ENCODE measurements around the gene METTL24.
"Not testable (repeated sequence)": the region's sequence is repeated elsewhere in the genome, so short reads cannot be mapped to it uniquely, and the experiment has no call there.

Gene METTL24

DNA sequence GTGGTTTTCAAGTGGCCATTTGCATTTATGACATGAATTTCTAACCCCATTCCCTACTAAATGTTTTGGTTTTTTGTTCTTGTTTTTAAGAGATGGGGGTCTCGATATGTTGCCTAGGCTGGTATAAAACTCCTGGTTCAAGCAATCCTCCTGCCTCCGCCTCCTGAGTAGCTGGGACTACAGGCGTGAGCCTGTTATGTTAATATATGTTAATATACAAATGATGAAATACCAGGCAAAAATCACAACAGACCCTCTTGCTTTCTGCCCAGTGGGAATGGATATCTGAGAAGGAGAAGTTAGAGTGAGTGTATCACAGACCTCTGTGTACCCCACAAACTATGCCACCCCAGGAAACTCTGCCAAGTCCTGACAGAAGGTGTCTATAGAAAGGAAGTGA, 111.8 kb downstream of the METTL24 start:
- Histone ChIP-seq H3K4me3 (ENCODE audit: low read length) (no peak overlapping the region), H3K9me3 (ENCODE audit: control insufficient read depth, low read depth, low read length) (no peaks in the 10 kb centered on the region), H3K4me1 (ENCODE audit: control insufficient read depth, low read depth, low read length) (no peaks in the 10 kb centered on the region), H3K27me3 (ENCODE audit: control insufficient read depth, insufficient read depth, low read length) (no peaks in the 10 kb centered on the region), H3K9ac (ENCODE audit: low read length) (no peak overlapping the region), H3K27ac (ENCODE audit: low read length) (no peak overlapping the region), H3K36me3 (ENCODE audit: control insufficient read depth, low read depth, low read length) (no peaks in the 10 kb centered on the region)

DNA sequence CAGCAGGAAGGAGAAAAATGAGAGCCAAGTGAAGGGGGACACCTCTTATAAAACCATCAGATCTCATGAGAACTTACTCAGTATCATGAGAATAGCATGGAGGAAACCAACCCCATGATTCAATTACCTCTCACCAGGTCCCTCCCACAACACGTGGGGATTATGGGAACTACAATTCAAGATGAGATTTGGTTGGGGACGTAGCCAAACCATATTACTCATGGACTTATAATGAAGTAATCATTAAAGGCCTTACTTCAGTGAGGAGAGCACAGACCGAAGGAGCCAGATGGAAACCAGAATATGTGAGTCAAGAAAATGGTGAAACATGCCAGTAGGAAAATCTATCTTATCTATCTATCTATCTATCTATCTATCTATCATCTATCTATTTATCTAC, 113.5 kb downstream of the METTL24 start:
- H3K4me1 ChIP-seq (ENCODE audit: control insufficient read depth, low read depth, low read length); H3K9me3 ChIP-seq (ENCODE audit: control insufficient read depth, low read depth, low read length); H3K27me3 ChIP-seq (ENCODE audit: control insufficient read depth, insufficient read depth, low read length); H3K27ac ChIP-seq (ENCODE audit: low read length); H3K4me3 ChIP-seq (ENCODE audit: low read length); H3K36me3 ChIP-seq (ENCODE audit: control insufficient read depth, low read depth, low read length); H3K9ac ChIP-seq (ENCODE audit: low read length): not testable (repeated sequence)

DNA sequence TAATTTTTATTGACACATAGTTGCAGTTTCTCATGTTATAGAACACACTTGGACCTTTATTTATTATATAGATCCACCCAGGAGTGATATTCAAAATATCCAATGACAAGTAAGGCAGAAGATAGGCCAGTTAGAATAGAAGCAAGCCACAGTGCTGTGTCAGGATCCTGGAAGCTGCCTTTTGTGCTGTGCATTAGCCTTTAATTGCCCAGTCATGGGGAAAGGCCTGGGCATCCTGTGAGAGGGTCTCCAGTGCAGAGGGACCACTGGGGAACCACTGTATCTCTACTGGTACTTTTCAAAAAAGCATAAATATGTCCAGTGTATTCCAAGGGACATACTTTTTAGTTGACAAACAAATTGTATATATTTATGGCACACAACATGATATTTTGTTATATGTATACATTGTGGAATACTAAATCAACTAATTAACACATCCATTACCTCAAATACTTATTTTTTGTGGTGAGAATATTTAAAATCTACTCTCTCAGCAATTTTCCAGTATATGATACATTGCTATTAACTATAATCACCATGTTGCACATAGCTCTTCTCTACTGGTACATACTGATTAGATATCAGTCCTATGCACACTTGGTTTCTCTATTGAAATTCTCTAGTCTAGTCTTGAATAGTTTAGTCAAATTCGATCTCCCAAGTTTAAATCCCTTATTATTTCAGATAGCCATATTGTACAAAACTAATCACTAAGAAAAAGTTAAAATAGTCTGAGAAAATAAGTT, 118.4 kb downstream of the METTL24 start:
- Histone ChIP-seq H3K4me1 (ENCODE audit: control insufficient read depth, low read depth, low read length) (no peaks in the 10 kb centered on the region), H3K27ac (ENCODE audit: low read length) (no peak overlapping the region), H3K4me3 (ENCODE audit: low read length) (no peak overlapping the region), H3K36me3 (ENCODE audit: control insufficient read depth, low read depth, low read length) (no peaks in the 10 kb centered on the region), H3K27me3 (ENCODE audit: control insufficient read depth, insufficient read depth, low read length) (no peaks in the 10 kb centered on the region), H3K9ac (ENCODE audit: low read length) (no peak overlapping the region), H3K9me3 (ENCODE audit: control insufficient read depth, low read depth, low read length) (no peaks in the 10 kb centered on the region)

DNA sequence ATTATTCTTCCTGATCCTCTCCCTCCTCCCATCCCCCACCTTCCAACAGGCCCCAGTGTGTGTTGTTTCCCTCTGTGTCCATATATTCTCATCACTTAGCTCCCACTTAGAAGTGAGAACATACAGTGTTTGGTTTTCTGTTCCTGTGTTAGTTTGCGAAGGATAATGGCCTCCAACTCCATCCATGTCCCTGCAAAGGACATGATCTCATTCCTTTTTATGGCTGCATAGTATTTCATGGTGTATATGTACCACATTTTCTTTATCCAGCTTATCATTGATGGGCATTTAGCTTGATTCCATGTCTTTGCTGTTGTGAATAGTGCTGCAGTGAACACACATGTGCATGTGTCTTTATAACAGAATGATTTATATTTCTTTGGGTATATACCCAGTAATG, 122.1 kb downstream of the METTL24 start:
- H3K4me1 ChIP-seq (ENCODE audit: control insufficient read depth, low read depth, low read length); H3K4me3 ChIP-seq (ENCODE audit: low read length); H3K9me3 ChIP-seq (ENCODE audit: control insufficient read depth, low read depth, low read length); H3K27ac ChIP-seq (ENCODE audit: low read length); H3K27me3 ChIP-seq (ENCODE audit: control insufficient read depth, insufficient read depth, low read length); H3K36me3 ChIP-seq (ENCODE audit: control insufficient read depth, low read depth, low read length); H3K9ac ChIP-seq (ENCODE audit: low read length): not testable (repeated sequence)

DNA sequence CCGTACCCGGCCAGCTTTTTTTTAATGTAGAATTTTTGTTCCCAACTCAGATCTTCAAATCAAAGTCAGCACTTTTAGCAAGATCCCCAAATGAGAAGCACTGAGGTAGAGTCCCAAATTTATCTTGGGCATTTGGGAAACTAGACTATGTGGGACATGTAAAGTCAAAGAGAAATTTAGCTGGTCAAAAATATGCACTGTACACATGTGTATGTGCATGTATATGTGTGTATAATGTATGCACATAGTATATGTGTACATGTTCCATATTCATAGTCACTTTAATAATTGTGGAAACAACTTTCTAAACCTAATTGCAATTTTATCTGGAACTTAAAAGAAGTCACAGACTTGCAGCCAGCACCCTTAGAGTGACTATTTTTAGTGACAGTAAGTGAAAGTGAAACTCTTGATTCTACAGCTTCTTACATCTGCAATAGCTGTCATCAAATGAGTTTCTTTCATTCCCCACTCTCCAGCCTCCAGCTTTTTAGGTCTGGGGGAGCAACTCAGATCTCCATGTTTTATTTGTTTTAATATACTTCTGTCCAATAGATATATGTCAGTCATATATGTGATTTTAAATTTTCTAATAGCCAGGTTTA, 124.3 kb downstream of the METTL24 start:
- no peak overlapping the region for H3K4me3 ChIP-seq (ENCODE audit: low read length)

DNA sequence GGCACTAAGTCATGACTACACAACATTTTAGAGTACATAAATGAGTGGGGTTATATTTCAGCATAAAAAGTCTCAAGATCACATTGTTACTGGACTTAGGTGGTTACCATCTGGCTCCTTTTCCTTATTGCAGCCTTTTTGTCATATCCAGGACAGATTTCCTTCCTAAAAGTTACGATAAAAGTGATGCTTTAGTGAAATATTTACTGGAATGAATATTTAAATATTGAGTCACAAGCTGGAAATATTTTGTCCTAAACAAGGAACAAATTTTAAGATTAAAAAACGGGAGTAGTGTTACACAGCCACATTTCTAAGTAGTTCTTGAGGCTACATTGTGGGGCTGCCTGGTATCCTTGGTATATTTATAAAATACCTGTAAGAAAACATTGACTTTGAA, 125.7 kb downstream of the METTL24 start:
- Histone ChIP-seq H3K4me1 (ENCODE audit: control insufficient read depth, low read depth, low read length) (no peaks in the 10 kb centered on the region), H3K9me3 (ENCODE audit: control insufficient read depth, low read depth, low read length) (no peaks in the 10 kb centered on the region), H3K36me3 (ENCODE audit: control insufficient read depth, low read depth, low read length) (peaks cover 14% of the 10 kb centered on the region), H3K9ac (ENCODE audit: low read length) (no peak overlapping the region), H3K27me3 (ENCODE audit: control insufficient read depth, insufficient read depth, low read length) (no peaks in the 10 kb centered on the region), H3K27ac (ENCODE audit: low read length) (no peak overlapping the region), H3K4me3 (ENCODE audit: low read length) (no peak overlapping the region)

More for the DNA sequence above, 124.3 kb downstream of the METTL24 start:
- H3K36me3 ChIP-seq (ENCODE audit: control insufficient read depth, low read depth, low read length), result peaks cover 8% of the 10 kb centered on the region
- no peaks in the 10 kb centered on the region for H3K4me1 ChIP-seq (ENCODE audit: control insufficient read depth, low read depth, low read length)
- H3K27ac ChIP-seq (ENCODE audit: low read length), result no peak overlapping the region
- H3K9ac ChIP-seq (ENCODE audit: low read length), result no peak overlapping the region
- H3K27me3 ChIP-seq (ENCODE audit: control insufficient read depth, insufficient read depth, low read length), result no peaks in the 10 kb centered on the region
- H3K9me3 ChIP-seq (ENCODE audit: control insufficient read depth, low read depth, low read length), result no peaks in the 10 kb centered on the region

DNA sequence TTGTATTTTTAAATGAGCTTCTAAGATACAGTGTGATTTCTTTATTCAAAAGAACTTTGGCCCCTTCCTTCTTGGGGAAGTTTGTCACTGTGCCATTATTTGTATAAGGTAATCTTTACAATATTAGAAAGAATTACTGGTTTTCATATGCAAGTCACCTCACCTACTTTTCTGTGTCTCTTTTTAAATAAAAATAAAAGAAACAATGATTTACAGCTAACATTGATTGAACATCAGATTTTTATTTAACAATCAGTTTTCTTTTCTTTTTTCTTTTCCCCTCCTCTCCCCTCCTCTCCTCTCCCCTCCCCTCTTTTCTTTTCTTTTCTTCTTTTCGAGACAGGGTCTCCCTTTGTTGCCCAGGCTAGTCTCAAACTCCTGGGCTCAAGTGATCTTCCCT, 131.9 kb downstream of the METTL24 start:
- no peaks in the 10 kb centered on the region for H3K27me3 ChIP-seq (ENCODE audit: control insufficient read depth, insufficient read depth, low read length)
- no peak overlapping the region for H3K9ac ChIP-seq (ENCODE audit: low read length)
- no peak overlapping the region for H3K27ac ChIP-seq (ENCODE audit: low read length)
- H3K9me3 ChIP-seq (ENCODE audit: control insufficient read depth, low read depth, low read length), result no peaks in the 10 kb centered on the region
- H3K36me3 ChIP-seq (ENCODE audit: control insufficient read depth, low read depth, low read length), result peaks cover 31% of the 10 kb centered on the region
- H3K4me3 ChIP-seq (ENCODE audit: low read length), result no peak overlapping the region
- H3K4me1 ChIP-seq (ENCODE audit: control insufficient read depth, low read depth, low read length), result no peaks in the 10 kb centered on the region

DNA sequence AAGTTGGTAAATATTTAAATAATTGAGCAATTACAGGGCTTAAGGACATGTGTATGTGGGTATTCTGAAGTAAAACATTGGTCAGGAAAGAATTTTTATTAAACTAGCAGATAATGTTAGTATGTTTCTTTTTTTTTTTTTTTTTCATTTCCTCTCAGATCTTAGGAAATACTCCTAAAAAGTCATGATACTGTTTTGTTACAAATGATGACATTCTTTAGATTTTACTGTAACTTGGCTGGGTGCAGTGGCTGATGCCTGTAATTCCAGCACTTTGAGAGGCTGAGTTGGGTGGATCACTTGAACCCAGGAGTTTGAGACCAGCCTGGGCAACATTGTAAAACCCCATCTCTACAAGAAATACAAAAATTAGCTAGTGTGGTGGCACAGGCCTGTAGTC, 136.4 kb downstream of the METTL24 start:
- Histone ChIP-seq H3K27ac (ENCODE audit: low read length) (no peak overlapping the region), H3K9me3 (ENCODE audit: control insufficient read depth, low read depth, low read length) (no peaks in the 10 kb centered on the region), H3K4me3 (ENCODE audit: low read length) (no peak overlapping the region), H3K27me3 (ENCODE audit: control insufficient read depth, insufficient read depth, low read length) (no peaks in the 10 kb centered on the region), H3K36me3 (ENCODE audit: control insufficient read depth, low read depth, low read length) (peaks cover 47% of the 10 kb centered on the region), H3K4me1 (ENCODE audit: control insufficient read depth, low read depth, low read length) (no peaks in the 10 kb centered on the region), H3K9ac (ENCODE audit: low read length) (no peak overlapping the region)

DNA sequence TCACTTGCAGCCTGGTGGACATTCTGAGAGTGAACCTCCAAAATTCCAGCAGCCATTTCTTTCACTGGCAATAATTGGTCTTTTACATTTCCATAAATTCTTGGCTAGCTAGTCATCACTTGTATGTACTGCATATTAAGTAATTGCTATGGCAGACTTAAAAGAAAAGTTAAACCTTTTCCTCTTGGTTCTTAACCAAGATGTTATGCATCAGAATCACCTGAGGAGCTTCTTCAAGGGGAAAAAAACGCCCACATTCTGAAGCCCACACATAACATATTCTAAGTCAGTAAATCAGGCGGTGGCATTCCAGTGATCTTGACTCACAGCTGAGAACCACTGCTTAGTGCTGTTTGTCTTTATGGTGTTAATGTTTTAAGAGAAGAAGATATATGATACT, 140.9 kb downstream of the METTL24 start:
- no peak overlapping the region for H3K4me3 ChIP-seq (ENCODE audit: low read length)
- no peak overlapping the region for H3K9ac ChIP-seq (ENCODE audit: low read length)
- peaks cover 65% of the 10 kb centered on the region for H3K36me3 ChIP-seq (ENCODE audit: control insufficient read depth, low read depth, low read length)
- H3K4me1 ChIP-seq (ENCODE audit: control insufficient read depth, low read depth, low read length), result no peaks in the 10 kb centered on the region
- no peaks in the 10 kb centered on the region for H3K9me3 ChIP-seq (ENCODE audit: control insufficient read depth, low read depth, low read length)
- no peak overlapping the region for H3K27ac ChIP-seq (ENCODE audit: low read length)
- H3K27me3 ChIP-seq (ENCODE audit: control insufficient read depth, insufficient read depth, low read length), result no peaks in the 10 kb centered on the region

DNA sequence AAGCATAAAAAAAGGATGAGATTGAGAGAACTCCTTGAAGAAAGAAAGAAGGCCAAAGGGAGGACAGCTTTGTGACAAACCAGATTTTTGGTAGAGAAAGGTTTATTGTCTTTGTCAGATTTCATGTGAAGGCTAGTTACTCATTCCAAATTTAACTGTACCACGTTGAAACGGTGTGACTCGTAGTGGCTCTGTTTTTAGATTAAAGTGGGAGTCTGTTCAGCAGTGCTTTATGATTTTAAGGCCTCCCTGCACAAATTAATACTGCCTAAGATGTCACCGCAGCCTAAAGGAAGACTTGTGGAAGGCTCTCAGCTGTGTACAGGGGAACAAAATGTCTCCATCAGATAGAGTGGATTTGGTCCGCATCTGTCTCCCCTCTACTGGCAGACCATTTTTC, 142.0 kb downstream of the METTL24 start:
- H3K27me3 ChIP-seq (ENCODE audit: control insufficient read depth, insufficient read depth, low read length), result no peaks in the 10 kb centered on the region
- H3K27ac ChIP-seq (ENCODE audit: low read length), result no peak overlapping the region
- H3K4me1 ChIP-seq (ENCODE audit: control insufficient read depth, low read depth, low read length), result no peaks in the 10 kb centered on the region
- no peak overlapping the region for H3K9ac ChIP-seq (ENCODE audit: low read length)
- H3K4me3 ChIP-seq (ENCODE audit: low read length), result no peak overlapping the region
- peaks cover 72% of the 10 kb centered on the region for H3K36me3 ChIP-seq (ENCODE audit: control insufficient read depth, low read depth, low read length)
- H3K9me3 ChIP-seq (ENCODE audit: control insufficient read depth, low read depth, low read length), result no peaks in the 10 kb centered on the region

DNA sequence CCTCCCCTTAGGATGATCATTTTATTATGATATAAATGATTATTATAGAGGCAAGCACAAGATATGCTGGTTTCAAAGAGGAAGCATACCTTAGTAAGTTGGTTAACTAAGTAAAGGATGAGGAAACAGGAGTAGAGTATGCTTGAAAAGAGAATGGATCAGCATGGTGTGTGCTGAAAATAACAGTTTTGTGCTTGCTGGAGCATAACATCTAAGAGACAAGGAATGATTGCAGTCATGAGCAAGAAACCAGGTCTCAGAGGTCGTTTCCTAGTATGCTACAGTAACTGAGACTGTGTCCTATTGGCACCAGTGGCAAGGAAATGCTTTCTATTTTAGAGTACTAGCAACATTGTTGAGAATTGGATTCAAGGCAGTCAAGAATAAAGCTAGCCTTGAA, 143.8 kb downstream of the METTL24 start:
- Histone ChIP-seq H3K27ac (ENCODE audit: low read length) (no peak overlapping the region), H3K36me3 (ENCODE audit: control insufficient read depth, low read depth, low read length) (peaks cover 68% of the 10 kb centered on the region), H3K4me3 (ENCODE audit: low read length) (no peak overlapping the region)

DNA sequence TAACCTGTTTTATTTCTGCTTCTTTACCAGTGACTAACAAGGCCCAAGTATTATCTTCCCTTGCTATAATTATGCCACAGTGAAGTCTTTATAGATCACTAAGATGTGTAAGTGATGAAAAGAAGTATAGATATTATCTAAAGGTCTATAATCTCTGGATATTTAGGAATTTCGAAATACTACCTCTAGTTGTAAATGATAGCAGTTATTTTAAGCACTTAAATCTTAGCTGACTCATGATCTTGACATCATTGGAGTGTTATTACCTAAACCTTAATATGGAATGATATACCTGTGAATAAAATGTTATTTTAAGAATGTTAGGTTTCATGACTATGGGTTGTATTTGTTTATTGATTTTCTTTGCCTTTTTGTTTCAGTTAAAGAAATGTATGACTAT, 146.4 kb downstream of the METTL24 start:
- Histone ChIP-seq H3K9ac (ENCODE audit: low read length) (no peak overlapping the region), H3K9me3 (ENCODE audit: control insufficient read depth, low read depth, low read length) (no peaks in the 10 kb centered on the region), H3K4me1 (ENCODE audit: control insufficient read depth, low read depth, low read length) (no peaks in the 10 kb centered on the region), H3K27ac (ENCODE audit: low read length) (no peak overlapping the region), H3K36me3 (ENCODE audit: control insufficient read depth, low read depth, low read length) (peaks cover 55% of the 10 kb centered on the region), H3K27me3 (ENCODE audit: control insufficient read depth, insufficient read depth, low read length) (no peaks in the 10 kb centered on the region), H3K4me3 (ENCODE audit: low read length) (no peak overlapping the region)

More for the DNA sequence above, 143.8 kb downstream of the METTL24 start:
- H3K27me3 ChIP-seq (ENCODE audit: control insufficient read depth, insufficient read depth, low read length), result no peaks in the 10 kb centered on the region
- no peak overlapping the region for H3K9ac ChIP-seq (ENCODE audit: low read length)
- no peaks in the 10 kb centered on the region for H3K9me3 ChIP-seq (ENCODE audit: control insufficient read depth, low read depth, low read length)
- no peaks in the 10 kb centered on the region for H3K4me1 ChIP-seq (ENCODE audit: control insufficient read depth, low read depth, low read length)

Data from iPS-18a (cell line).